Measurements from ENCODE around the gene PAGE2.

- TF ChIP-seq POLR2AphosphoS5 (IDR thresholded peaks at IDR 0.05; ENCODE audit: low read depth, low read length) (no peak), RAD21 (IDR thresholded peaks at IDR 0.05; ENCODE audit: low read depth) (no peak), YY1 (IDR thresholded peaks at IDR 0.05; ENCODE audit: extremely low read depth, insufficient replicate concordance, low read depth, low read length) (no peak)
- TF ChIP-seq, protein P1, sequence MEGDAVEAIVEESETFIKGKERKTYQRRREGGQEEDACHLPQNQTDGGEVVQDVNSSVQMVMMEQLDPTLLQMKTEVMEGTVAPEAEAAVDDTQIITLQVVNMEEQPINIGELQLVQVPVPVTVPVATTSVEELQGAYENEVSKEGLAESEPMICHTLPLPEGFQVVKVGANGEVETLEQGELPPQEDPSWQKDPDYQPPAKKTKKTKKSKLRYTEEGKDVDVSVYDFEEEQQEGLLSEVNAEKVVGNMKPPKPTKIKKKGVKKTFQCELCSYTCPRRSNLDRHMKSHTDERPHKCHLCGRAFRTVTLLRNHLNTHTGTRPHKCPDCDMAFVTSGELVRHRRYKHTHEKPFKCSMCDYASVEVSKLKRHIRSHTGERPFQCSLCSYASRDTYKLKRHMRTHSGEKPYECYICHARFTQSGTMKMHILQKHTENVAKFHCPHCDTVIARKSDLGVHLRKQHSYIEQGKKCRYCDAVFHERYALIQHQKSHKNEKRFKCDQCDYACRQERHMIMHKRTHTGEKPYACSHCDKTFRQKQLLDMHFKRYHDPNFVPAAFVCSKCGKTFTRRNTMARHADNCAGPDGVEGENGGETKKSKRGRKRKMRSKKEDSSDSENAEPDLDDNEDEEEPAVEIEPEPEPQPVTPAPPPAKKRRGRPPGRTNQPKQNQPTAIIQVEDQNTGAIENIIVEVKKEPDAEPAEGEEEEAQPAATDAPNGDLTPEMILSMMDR (IDR thresholded peaks at IDR 0.05 in 2 of 3, conservative IDR thresholded peaks at IDR 0.05 in 1 of 3; ENCODE audit: borderline replicate concordance in 1 of 3, insufficient read depth in 1 of 3, low read depth in 2 of 3, low read length in 2 of 3): no peak
These were observed 30.5 kb downstream of the PAGE2 start for GRCh38 chrX:55119271-55119670.
